Retina (tissue), 1 donor: ENCODE measurements around the gene MAGI2.
A peak's percentile ranks its signal among the peaks of the same experiment; 100 is the strongest.
"Not testable (repeated sequence)": the region's sequence is repeated elsewhere in the genome, so short reads cannot be mapped to it uniquely, and the experiment has no call there.

Experiments
- DNase-seq: peaks from one replicate; pipeline ENCODE4 v3.0.0-alpha.2; 2016

MAGI2 gene

DNA sequence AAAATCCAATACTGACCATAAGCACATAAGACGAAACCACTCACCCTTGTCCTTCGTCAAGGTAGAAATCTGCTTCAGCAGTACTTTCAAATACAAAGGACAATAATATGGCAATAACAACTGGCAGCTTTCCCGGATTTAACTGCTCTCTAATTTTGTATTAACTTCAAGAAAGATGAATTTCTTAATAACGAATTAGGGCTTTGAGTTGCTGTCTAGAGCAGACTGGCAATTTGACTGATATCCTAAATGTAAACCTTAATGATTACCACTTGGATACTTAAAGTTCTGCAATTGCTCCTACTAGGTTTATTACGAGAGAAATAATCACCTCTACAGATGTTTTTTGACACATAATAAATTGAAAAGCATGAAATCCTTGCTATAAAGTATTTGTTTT is 418.7 kb downstream of the MAGI2 start:
- DNase-seq, result no peak

DNA sequence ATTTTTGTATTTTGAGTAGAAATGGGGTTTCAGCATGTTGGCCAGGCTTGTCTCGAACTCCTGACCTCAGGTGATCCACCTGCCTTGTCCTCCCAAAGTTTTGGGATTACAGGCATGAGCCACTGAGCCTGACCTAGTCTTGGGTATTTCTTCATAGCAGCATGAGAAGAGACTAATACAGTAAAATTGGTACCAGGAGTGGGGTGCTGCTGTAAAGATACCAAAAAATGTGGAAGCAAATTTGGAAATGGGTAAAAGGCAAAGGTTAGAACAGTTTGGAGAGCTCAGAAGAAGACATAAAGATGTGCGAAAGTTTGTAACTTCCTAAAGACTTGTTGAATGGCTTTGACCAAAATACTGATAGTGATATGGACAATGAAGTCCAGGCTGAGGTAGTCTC is 433.8 kb downstream of the MAGI2 start:
- DNase-seq, result not testable (repeated sequence)

DNA sequence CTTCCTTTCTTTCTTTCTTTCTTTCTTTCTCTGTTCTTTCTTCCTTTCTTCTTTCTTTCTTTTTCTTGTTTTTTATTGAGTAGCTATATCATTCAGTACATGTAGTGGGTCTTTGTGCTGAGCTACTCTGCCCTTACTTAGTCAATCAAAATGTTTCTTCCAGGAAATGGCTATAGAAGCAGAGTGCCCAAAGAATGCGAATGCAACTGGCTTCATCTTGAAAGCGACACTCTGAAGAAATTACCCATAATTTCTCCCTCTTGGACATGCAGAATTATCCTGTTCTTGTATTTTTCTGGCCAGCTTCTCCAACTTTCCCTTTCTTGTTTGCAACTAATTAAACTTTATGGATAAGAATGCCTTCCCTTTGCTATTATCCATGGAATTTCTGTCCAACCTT is 441.5 kb downstream of the MAGI2 start:
- DNase-seq, result no peak

DNA sequence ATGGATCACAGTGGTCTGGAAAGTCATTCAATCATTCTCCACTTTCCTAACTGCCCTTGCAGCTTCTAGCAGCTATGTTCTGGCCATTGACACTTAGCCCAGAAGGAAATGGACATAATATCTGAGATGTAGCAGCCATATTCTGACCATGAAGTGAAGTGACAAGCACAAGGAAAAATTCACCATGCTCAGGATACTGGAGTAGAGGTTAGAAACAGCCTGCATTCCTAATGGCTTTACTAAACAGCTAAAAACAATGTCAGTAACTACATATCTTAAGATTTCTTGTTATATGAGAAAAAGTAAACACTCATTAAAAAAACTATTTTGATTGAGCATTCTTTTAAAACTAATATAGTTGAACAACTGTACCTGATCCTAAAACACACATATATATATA is 443.8 kb downstream of the MAGI2 start:
- DNase-seq, result no peak

DNA sequence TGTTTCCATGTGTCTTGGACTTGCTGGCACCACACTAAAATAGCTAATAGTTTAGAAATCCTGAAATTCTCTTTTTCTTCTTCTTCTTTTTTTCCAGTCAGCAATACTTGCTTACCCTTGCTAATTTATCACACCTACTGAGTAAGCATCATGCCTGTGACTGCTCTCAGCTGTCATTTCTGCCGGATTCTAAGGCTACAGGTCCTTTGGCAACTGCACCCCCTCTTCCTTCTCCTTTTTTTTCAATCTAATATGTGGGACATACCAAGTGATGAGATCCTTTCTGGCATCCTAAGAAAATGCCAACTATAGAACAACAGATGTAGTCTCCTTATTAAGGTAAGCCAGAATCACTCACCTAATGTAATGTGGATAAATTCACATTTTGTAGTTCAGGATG is 444.7 kb downstream of the MAGI2 start:
- no peak for DNase-seq

- DNase-seq, result no peak
Measured at GRCh38 chr7:78996013-78996412, 457.5 kb downstream of the MAGI2 start.

- no peak for DNase-seq
Measured at GRCh38 chr7:78993341-78993740, 460.1 kb downstream of the MAGI2 start.

DNA sequence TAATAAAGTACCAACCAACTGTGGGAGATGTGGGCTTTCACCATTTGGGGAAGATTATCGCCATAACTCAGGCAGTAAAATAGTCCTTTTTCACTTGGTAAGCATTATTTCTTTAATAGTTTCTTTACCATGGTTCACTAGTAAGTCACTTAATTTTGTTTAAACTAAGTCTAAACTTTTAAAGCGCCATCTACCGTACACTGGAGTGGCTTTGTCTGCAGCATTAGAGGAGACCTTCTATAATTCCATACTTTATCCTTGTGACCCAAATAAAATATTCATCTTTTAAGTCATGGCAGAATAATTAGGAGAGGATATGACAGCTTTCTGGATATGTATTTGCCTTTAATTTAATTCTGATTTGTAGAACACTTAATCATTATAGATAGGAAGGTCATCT is 468.0 kb downstream of the MAGI2 start:
- DNase-seq, result no peak

- DNase-seq, result no peak
Measured at GRCh38 chr7:78983483-78983882, 470.0 kb downstream of the MAGI2 start.

- DNase-seq, result no peak
Measured at GRCh38 chr7:78970440-78970916, 483.0 kb downstream of the MAGI2 start.

- no peak for DNase-seq
Measured at GRCh38 chr7:78968951-78969350, 484.5 kb downstream of the MAGI2 start.

GRCh38 chr7:78967561-78967960 is 485.9 kb downstream of the MAGI2 start:
- DNase-seq, result not testable (repeated sequence)

DNA sequence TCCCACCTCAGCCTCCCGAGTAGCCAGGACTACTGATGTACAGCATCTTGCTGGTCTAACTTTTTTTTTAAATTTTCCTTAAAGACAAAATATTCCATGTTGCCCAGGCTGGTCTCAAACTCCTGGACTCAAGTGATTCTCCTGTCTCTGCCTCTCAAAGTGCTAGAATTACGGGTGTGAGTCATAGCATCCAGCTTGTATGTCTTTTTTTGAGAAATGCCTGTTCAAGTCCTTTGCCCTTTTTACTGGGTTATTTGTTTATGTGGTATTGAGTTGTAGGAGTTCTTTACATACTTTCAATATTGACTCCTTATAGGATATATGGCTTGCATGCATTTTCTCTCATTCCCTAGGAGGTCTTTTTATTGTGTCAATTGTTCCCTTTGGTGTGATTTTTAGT is 486.4 kb downstream of the MAGI2 start:
- DNase-seq, result no peak

DNA sequence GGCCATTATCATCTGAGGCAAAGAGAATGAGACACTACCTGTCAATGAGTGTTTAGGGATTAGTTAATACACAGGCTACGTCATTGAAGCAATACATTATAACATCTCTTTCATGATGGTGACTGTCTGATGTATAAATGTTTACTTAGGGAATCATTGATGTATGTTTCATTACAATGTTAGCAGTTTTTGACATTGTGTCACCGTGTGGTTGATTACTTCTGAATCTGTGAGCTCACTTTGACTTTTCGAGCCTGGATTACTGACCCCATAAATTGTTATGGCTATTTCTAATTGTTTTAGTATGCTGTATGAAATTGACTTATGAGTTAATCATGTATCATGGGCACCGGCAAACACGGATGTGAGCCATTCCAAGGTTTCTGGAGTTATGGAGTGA is 494.0 kb downstream of the MAGI2 start:
- DNase-seq, result no peak

GRCh38 chr7:78955329-78955728 is 498.1 kb downstream of the MAGI2 start:
- DNase-seq, result no peak

- DNase-seq, result no peak
Measured at GRCh38 chr7:78953726-78954363, 499.6 kb downstream of the MAGI2 start.

DNA sequence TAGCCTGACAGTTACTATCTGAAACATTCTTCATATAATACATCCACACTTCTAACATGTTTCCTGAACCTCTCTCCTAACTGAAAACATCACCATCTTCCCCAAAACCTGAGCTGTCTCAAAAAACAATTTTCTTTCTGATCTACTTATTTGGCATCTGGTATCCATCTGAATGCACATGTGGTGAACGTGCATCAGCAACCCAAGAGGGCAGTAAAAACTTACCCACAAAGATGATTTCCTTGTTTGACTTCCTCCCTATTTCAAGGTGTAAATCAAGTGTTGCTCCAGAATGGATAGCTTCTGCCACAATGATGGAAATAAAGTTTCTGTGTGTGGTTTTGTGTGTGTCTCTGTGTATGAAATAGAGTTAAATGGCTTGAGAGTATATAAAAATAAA is 500.4 kb downstream of the MAGI2 start:
- no peak for DNase-seq

GRCh38 chr7:78939669-78940068 is 513.8 kb downstream of the MAGI2 start:
- DNase-seq, result no peak

DNA sequence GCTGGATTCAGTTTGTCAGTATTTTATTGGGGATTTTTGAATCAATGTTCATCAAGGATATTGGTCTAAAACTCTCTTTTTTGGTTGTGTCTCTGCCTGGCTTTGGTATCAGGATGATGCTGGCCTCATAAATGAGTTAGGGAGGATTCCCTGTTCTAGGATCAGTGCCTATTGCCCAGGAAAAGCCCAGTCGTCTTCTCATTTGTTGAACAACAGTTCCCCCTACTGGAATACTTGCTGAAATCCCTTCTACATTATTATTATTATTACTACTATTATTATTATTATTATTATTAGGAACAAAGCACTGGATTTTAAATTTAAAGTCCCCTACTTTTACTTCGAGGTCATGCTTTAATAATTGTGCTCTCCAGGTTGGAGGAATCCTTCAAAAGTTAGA is 528.9 kb downstream of the MAGI2 start:
- no peak for DNase-seq

DNA sequence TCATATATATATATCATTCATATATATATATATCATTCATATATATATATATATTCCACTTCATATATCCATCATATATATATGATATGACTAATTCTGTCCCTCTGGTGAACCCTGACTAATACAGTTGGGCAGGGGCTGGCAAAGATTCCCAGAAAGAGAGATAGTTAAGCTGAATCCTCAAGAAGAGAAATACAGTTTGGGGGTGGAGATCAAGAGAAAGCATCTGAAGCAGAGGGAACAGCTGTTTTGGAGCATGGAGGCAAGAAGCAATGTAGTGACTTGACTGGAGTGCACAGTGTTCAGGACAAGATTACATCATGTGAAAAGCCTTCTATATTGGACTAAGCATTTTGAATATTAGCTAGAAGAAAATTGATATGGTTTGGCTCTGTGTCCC is 540.7 kb downstream of the MAGI2 start:
- DNase-seq, result no peak

GRCh38 chr7:78906735-78907134 is 546.7 kb downstream of the MAGI2 start:
- no peak for DNase-seq

DNA sequence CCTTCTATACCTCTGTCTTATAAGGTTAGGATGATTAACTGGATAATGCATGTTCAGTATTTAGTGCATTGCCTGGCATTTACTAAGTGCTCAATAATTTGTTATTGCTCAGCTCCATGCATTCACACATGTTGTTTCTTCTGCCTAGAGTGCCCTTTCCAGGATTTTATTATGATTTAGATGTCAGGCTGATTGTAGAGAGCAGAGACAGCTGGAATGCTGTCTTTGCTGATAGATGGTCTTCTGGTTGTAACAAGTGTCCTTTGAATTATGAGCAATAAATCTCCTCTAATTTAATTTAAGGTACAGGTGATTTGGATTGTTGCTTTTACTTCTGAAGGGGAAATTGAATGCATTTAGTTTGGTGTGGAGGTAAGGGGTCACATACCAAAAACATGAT is 548.0 kb downstream of the MAGI2 start:
- no peak for DNase-seq

DNA sequence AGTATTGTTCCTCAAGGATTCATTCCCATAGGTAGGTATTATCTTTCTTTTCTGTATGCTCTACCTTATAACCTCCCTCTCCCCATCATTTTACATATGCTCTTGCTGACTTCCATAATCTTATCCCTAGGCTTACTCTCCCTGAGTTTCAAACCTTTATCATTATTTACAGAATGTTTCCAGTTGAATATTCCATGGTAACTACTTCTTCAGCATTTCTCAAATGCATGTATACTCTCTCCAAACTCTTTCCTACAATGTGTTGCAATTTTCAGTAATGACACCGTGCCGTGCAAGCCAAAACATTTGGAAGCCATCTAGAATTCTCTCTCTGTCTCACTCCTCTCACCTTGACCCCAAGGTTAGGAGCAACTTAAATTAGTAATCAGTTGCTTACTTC is 548.5 kb downstream of the MAGI2 start:
- DNase-seq, result no peak

DNA sequence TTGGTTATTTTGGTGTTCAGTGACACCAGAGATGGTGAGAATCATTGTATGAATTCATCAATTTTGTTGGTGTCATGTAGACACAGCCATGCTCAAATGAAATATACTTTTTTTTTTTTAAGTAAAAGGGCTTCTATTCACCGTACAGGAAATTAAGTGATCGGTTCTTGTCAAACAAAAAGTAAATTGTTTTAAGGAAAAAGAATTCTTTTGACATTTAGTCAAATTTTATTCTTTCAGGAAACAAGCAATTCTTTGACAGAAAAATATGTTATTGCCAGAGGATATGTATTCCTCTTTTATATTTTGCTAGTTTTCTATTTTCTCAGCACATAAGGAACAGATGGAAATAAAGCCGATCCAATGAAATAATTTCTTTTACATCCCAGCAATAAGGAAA is 551.9 kb downstream of the MAGI2 start:
- DNase-seq, result no peak

GRCh38 chr7:78900806-78901205 is 552.7 kb downstream of the MAGI2 start:
- peak; percentile 9 for DNase-seq

DNA sequence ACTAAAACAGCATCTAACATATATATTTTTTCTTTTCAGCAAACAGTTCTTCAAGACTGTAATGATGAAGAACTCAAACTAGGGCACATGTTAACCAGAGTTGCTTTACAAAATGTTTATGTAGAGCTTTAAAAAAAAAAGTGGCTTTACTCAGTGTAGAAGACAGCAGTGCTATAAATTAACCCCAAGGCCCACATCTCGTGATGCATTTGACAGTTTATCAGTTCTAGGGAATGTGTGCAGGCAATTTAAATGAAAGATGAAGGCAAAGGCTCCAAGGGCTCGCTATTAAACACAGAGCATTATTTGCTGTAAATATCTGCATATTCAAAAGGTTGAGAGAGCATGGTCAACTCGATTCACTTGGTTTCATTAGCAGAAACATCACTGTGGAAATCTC is 558.1 kb downstream of the MAGI2 start:
- DNase-seq, result no peak
